MG63 (cell line): ENCODE measurements around the gene NKD2. TPM values are rescaled to one million over a fixed set of nuclear protein-coding genes. Genes with fewer than 3 reads are reported as not detected.

Experiments used
- DNase-seq: peaks from one replicate; pipeline ENCODE4 v3.0.0-alpha.2; 2020
- H3K27me3 ChIP-seq: fragments of 250-450 bp; sonication (Bioruptor Pico); 2 replicates; pipeline ENCODE4 v1.5.1; 2020; ENCODE audit warnings: mild to moderate bottlenecking, moderate library complexity
- H3K36me3 ChIP-seq: fragments of 250-450 bp; sonication (Bioruptor Pico); 2 replicates; pipeline ENCODE4 v1.5.1; 2020; ENCODE audit warnings: mild to moderate bottlenecking, moderate library complexity
- H3K4me3 ChIP-seq: fragments of 250-450 bp; sonication (Bioruptor Pico); 2 replicates; pipeline ENCODE4 v1.5.1; 2020; ENCODE audit warnings: mild to moderate bottlenecking, moderate library complexity
- H3K9me3 ChIP-seq: fragments of 250-450 bp; sonication (Bioruptor Pico); 2 replicates; pipeline ENCODE4 v1.5.1; 2020; ENCODE audit warnings: mild to moderate bottlenecking, moderate library complexity
- total RNA-seq: library from RNA; depleted of rRNA; stranded (reverse); fragments of >200 nt; shearing (Covaris generic); gene quantifications from 2 replicates; pipeline ENCODE4 v1.2.3, GENCODE V29; 2014; ENCODE audit warnings: low replicate concordance; rRNA removed

Gene NKD2
- total RNA-seq, 1 experiment from 2014 or later: 3.4 TPM

GRCh38 chr5:1088031-1088430, 79.4 kb downstream of the NKD2 start:
- no peaks in the 10 kb centered on the region for H3K27me3 ChIP-seq
- no peaks in the 10 kb centered on the region for H3K9me3 ChIP-seq
- no peak for DNase-seq
- H3K36me3 ChIP-seq: peaks cover 93% of the 10 kb centered on the region
- no peak overlapping the region for H3K4me3 ChIP-seq

Other genes starting within 250 kb of the NKD2 start
- not detected in 2 replicates for gene ZDHHC11B, start 224.1 kb upstream of the NKD2 start, total RNA-seq
- gene ZDHHC11, start 157.8 kb upstream of the NKD2 start, total RNA-seq: 0.56 TPM in 1 of 2 replicates, not detected in the other
- gene BRD9, start 116.0 kb upstream of the NKD2 start, total RNA-seq: 15.8 and 27.5 TPM in 2 replicates
- gene TRIP13, start 115.9 kb upstream of the NKD2 start, total RNA-seq: 73.4 and 82.0 TPM in 2 replicates
- gene SLC12A7, start 103.3 kb downstream of the NKD2 start, total RNA-seq: 28.1 and 39.7 TPM in 2 replicates
- gene SLC6A19, start 192.8 kb downstream of the NKD2 start, total RNA-seq: not detected in 2 replicates
- gene SLC6A18, start 216.6 kb downstream of the NKD2 start, total RNA-seq: not detected in 2 replicates